Mesothelial cell of epicardium (in vitro differentiated cells): Measurements from ENCODE around the gene GLT1D1. TPM values are rescaled to one million over a fixed set of nuclear protein-coding genes. Genes with fewer than 3 reads are reported as not detected.

Experiments used
- DNase-seq, 2 experiments: peaks; one replicate each; pipeline ENCODE4 v3.0.0; 2021; ENCODE audit warnings: low spot score in 2 of 2; ENCODE audit not compliant: unreplicated experiment in 2 of 2
- H3K27ac Mint-ChIP-seq: 2 replicates; pipeline ENCODE4 v1.8.0; 2021; ENCODE audit warnings: mixed read lengths
- H3K27me3 Mint-ChIP-seq: 2 replicates; pipeline ENCODE4 v1.8.0; 2021; ENCODE audit warnings: low read depth, mixed read lengths
- H3K36me3 Mint-ChIP-seq: 2 replicates; pipeline ENCODE4 v1.8.0; 2021; ENCODE audit warnings: mixed read lengths
- H3K4me1 Mint-ChIP-seq: 2 replicates; pipeline ENCODE4 v1.8.0; 2021; ENCODE audit warnings: mixed read lengths
- H3K4me3 Mint-ChIP-seq: 2 replicates; pipeline ENCODE4 v1.8.0; 2021; ENCODE audit warnings: mild to moderate bottlenecking, moderate library complexity, mixed read lengths
- H3K9me3 Mint-ChIP-seq: 2 replicates; pipeline ENCODE4 v1.8.0; 2021; ENCODE audit warnings: mixed read lengths
- total RNA-seq: library from RNA; stranded (reverse); gene quantifications from 3 replicates; pipeline ENCODE4 v1.2.1, GENCODE V29; 2021
- TF ChIP-seq, protein P1 (sequence below): fragments of 200-600 bp; sonication (generic); IDR thresholded peaks from one replicate; pipeline ENCODE4 v1.5.0; 2021; ENCODE audit warnings: antibody characterized with exemption; ENCODE audit not compliant: unreplicated experiment

GLT1D1 gene
- total RNA-seq, 1 donor from 2014 or later, result 1.3 TPM

GRCh38 chr12:128808651-128809050 is 44.6 kb upstream of the GLT1D1 start:
- H3K9me3 Mint-ChIP-seq, result peaks cover 10% of the 10 kb centered on the region

DNA sequence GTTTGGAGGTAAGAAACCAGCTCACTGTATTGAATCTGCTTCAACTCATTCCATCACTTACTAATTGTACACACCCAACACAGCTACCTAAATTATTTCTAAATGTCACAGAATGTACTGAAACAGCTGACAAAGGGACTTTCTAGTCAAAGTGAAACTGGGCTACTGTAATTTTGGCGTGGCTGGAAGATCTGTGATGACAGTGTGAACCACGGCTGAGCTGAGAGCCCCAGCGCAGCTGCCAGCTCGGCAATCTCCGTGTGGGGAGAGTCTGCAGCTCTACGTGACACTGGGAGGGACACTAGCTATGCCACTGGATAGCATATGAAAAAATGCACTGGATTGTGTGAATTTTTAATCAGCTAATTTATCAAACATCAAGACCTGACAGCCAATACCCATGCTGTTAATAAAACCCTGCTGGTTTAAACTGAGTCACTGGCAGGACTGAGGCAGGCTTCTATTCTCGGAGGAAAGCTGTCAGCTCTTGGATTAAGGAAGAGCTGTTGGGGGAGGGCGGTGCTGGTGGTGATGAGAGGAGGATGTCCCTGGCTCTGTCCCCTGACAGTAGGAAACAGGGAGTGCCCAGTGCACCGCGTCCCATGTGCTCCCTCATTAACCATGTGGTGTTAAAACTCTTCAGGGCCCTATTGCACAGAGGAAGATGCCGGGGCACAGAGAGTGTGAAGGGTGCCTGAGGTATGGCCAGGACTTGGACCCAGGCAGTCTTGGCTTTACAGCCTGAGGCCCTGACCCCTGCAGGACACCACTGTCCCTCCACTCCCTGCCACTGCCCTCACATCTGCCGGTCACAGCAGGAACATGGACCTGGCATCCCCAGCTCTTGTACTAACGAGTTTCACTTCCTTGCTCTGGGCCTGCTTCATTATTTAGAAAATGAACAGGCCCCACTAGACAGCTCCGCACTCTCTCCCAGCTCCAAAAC is 42.8 kb upstream of the GLT1D1 start:
- no peak overlapping the region for H3K4me3 Mint-ChIP-seq
- H3K27ac Mint-ChIP-seq, result no peak overlapping the region
- no peaks in the 10 kb centered on the region for H3K27me3 Mint-ChIP-seq
- peaks cover 38% of the 10 kb centered on the region for H3K36me3 Mint-ChIP-seq
- H3K4me1 Mint-ChIP-seq, result no peaks in the 10 kb centered on the region
- TF ChIP-seq, protein P1, sequence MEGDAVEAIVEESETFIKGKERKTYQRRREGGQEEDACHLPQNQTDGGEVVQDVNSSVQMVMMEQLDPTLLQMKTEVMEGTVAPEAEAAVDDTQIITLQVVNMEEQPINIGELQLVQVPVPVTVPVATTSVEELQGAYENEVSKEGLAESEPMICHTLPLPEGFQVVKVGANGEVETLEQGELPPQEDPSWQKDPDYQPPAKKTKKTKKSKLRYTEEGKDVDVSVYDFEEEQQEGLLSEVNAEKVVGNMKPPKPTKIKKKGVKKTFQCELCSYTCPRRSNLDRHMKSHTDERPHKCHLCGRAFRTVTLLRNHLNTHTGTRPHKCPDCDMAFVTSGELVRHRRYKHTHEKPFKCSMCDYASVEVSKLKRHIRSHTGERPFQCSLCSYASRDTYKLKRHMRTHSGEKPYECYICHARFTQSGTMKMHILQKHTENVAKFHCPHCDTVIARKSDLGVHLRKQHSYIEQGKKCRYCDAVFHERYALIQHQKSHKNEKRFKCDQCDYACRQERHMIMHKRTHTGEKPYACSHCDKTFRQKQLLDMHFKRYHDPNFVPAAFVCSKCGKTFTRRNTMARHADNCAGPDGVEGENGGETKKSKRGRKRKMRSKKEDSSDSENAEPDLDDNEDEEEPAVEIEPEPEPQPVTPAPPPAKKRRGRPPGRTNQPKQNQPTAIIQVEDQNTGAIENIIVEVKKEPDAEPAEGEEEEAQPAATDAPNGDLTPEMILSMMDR, result no peak
- no peak for DNase-seq
- no peaks in the 10 kb centered on the region for H3K9me3 Mint-ChIP-seq

More at GRCh38 chr12:128808651-128809050, 44.6 kb upstream of the GLT1D1 start:
- H3K4me1 Mint-ChIP-seq, result no peaks in the 10 kb centered on the region
- TF ChIP-seq, protein P1, result no peak
- H3K27me3 Mint-ChIP-seq, result no peaks in the 10 kb centered on the region
- H3K4me3 Mint-ChIP-seq, result no peak overlapping the region
- DNase-seq, result no peak
- peaks cover 38% of the 10 kb centered on the region for H3K36me3 Mint-ChIP-seq
- H3K27ac Mint-ChIP-seq, result no peak overlapping the region

- TF ChIP-seq, protein P1, result no peak
- Mint-ChIP-seq H3K36me3 (peaks cover 32% of the 10 kb centered on the region), H3K4me1 (no peaks in the 10 kb centered on the region), H3K9me3 (no peaks in the 10 kb centered on the region), H3K27me3 (no peaks in the 10 kb centered on the region), H3K4me3 (no peak overlapping the region), H3K27ac (no peak overlapping the region)
- DNase-seq, result no peak
Observed at GRCh38 chr12:128811806-128812205, 41.5 kb upstream of the GLT1D1 start.

- peaks cover 13% of the 10 kb centered on the region for H3K4me1 Mint-ChIP-seq
- TF ChIP-seq, protein P1, result no peak
- no peak overlapping the region for H3K27ac Mint-ChIP-seq
- no peaks in the 10 kb centered on the region for H3K27me3 Mint-ChIP-seq
- DNase-seq, result no peak
- H3K9me3 Mint-ChIP-seq, result no peaks in the 10 kb centered on the region
- no peak overlapping the region for H3K4me3 Mint-ChIP-seq
- H3K36me3 Mint-ChIP-seq, result peaks cover 32% of the 10 kb centered on the region
Observed at GRCh38 chr12:128813392-128813791, 39.9 kb upstream of the GLT1D1 start.

DNA sequence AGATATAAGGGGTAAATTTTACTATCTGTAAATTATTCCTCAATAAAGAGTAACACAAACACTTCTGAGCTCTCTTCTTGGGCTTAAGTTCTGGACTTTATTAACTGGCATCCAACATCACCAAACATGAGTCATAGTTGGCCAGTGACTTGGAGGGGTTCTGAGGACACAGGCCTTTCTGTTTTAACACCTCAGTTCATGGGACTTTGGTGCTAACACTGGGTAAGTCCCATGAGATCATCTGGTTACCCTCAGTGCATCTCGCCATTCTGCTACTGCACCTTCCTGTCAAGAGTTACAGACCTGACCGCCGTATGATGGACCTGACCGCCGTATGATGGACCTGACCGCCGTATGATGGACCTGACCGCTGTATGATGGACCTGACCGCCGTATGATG is 39.4 kb upstream of the GLT1D1 start:
- Mint-ChIP-seq H3K4me3 (no peak overlapping the region), H3K36me3 (peaks cover 29% of the 10 kb centered on the region), H3K4me1 (peaks cover 17% of the 10 kb centered on the region), H3K27ac (no peak overlapping the region), H3K27me3 (no peaks in the 10 kb centered on the region), H3K9me3 (no peaks in the 10 kb centered on the region)
- TF ChIP-seq, protein P1, result no peak
- no peak for DNase-seq
